ENCODE measurements around the gene RPL10. TPM values are rescaled to one million over a fixed set of nuclear protein-coding genes. Genes with fewer than 3 reads are reported as not detected.
A peak's percentile ranks its signal among the peaks of the same experiment; 100 is the strongest.
"Not testable (repeated sequence)": the region's sequence is repeated elsewhere in the genome, so short reads cannot be mapped to it uniquely, and the experiment has no call there.

The RPL10 gene
- polyA plus RNA-seq, 1 donor (not counting 4 experiments of a cell fraction or from before 2014, with no cell fraction given) = 2,926 TPM

- FAIRE-seq (no peak), DNase-seq (ENCODE audit: low read depth, low spot score) (no peak)
- no peaks in the 10 kb centered on the region for H3K9me3 ChIP-seq (ENCODE audit: control insufficient read depth, low read depth, low read length)
- H3K4me1 ChIP-seq (ENCODE audit: control insufficient read depth, extremely low read depth, insufficient read depth, low read length) = peaks cover 2% of the 10 kb centered on the region
- H3K27me3 ChIP-seq (ENCODE audit: control insufficient read depth, extremely low read depth, insufficient read depth, low read length) = no peaks in the 10 kb centered on the region
- H3K9me1 ChIP-seq (ENCODE audit: control insufficient read depth, extremely low read depth, insufficient read depth, low read length) = no peaks in the 10 kb centered on the region
- dilution Hi-C loops (cut with MboI; ENCODE audit: extremely low pct_ligation_motif_present, low sequenced_read_pairs) = no loop called here
- no peaks in the 10 kb centered on the region for H4K20me1 ChIP-seq (ENCODE audit: control insufficient read depth, extremely low read depth, insufficient read depth, low read length)
- H3K36me3 ChIP-seq (ENCODE audit: control insufficient read depth in 2 of 2, extremely low read depth in 1 of 2, insufficient read depth in 2 of 2, low read length in 2 of 2) = peaks cover 4 to 18% of the 10 kb centered on the region in 2 experiments
- H3K4me3 ChIP-seq (ENCODE audit: control insufficient read depth in 2 of 3, extremely low read depth in 1 of 3, insufficient read depth in 2 of 3, low read depth in 1 of 3, low read length in 3 of 3) = peak overlapping the region; percentile 60 to 80 (median 65)
- peaks cover 13% of the 10 kb centered on the region for H3K79me2 ChIP-seq (ENCODE audit: control insufficient read depth, insufficient read depth, low read length)
- H3K9ac ChIP-seq (ENCODE audit: control insufficient read depth, extremely low read depth, insufficient read depth, low read length) = peak overlapping the region; percentile 98
- TF ChIP-seq EZH2 (IDR thresholded peaks at IDR 0.05; ENCODE audit: low read length) (no peak), CTCF (optimal IDR thresholded peaks at IDR 0.05 in 1 of 3, IDR thresholded peaks at IDR 0.05 in 1 of 3, conservative IDR thresholded peaks at IDR 0.05 in 1 of 3; ENCODE audit: extremely low read depth in 1 of 3, insufficient read depth in 2 of 3, low read length in 3 of 3) (no peak)
- peak overlapping the region; percentile 83 for H3K4me2 ChIP-seq (ENCODE audit: control insufficient read depth, extremely low read depth, insufficient read depth, low read depth, low read length)
- no peak overlapping the region for H2AFZ ChIP-seq (ENCODE audit: control insufficient read depth, low read length)
- H3K27ac ChIP-seq (ENCODE audit: control insufficient read depth, insufficient read depth, low read length) = peak overlapping the region; percentile 92
Measured at GRCh38 chrX:154399527-154400368, 1.6 kb downstream of the RPL10 start.

- H3K9ac ChIP-seq (ENCODE audit: control insufficient read depth, extremely low read depth, insufficient read depth, low read length); H3K9me3 ChIP-seq (ENCODE audit: control insufficient read depth, low read depth, low read length); dilution Hi-C loops (cut with MboI; ENCODE audit: extremely low pct_ligation_motif_present, low sequenced_read_pairs); H3K27me3 ChIP-seq (ENCODE audit: control insufficient read depth, extremely low read depth, insufficient read depth, low read length); DNase-seq (ENCODE audit: low read depth, low spot score); H3K4me1 ChIP-seq (ENCODE audit: control insufficient read depth, extremely low read depth, insufficient read depth, low read length); H2AFZ ChIP-seq (ENCODE audit: control insufficient read depth, low read length); H3K9me1 ChIP-seq (ENCODE audit: control insufficient read depth, extremely low read depth, insufficient read depth, low read length); H4K20me1 ChIP-seq (ENCODE audit: control insufficient read depth, extremely low read depth, insufficient read depth, low read length); H3K27ac ChIP-seq (ENCODE audit: control insufficient read depth, insufficient read depth, low read length); FAIRE-seq: not testable (repeated sequence)
- peak overlapping the region in 1 of 3 experiments; percentile 65 for H3K4me3 ChIP-seq (ENCODE audit: control insufficient read depth in 2 of 3, extremely low read depth in 1 of 3, insufficient read depth in 2 of 3, low read depth in 1 of 3, low read length in 3 of 3)
- peak overlapping the region; percentile 83 for H3K4me2 ChIP-seq (ENCODE audit: control insufficient read depth, extremely low read depth, insufficient read depth, low read depth, low read length)
- peaks cover 13% of the 10 kb centered on the region for H3K79me2 ChIP-seq (ENCODE audit: control insufficient read depth, insufficient read depth, low read length)
- peaks cover 6 to 18% of the 10 kb centered on the region in 2 experiments for H3K36me3 ChIP-seq (ENCODE audit: control insufficient read depth in 2 of 2, extremely low read depth in 1 of 2, insufficient read depth in 2 of 2, low read length in 2 of 2)
Measured at GRCh38 chrX:154400369-154400817, 2.2 kb downstream of the RPL10 start.

Measured in keratinocyte (primary cell).